ENCODE measurements around the gene ADH5.

DNA sequence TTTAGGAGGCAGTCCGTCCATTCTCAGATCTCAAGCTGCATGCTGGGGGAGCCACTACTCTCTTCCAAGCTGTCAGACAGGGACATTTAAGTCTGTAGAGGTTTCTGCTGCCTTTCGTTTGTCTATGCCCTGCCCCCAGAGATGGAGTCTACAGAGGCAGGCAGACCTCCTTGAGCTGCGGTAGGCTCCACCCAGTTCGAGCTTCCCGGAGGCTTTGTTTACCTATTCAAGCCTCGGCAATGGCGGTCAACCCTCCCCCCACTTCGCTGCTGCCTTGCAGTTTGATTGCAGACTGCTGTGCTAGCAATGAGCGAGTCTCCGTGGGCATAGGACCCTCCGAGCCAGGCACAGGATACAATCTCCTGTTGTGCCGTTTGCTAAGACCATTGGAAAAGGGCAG, 10.7 kb upstream of the ADH5 start:
- TF ChIP-seq, protein P1, sequence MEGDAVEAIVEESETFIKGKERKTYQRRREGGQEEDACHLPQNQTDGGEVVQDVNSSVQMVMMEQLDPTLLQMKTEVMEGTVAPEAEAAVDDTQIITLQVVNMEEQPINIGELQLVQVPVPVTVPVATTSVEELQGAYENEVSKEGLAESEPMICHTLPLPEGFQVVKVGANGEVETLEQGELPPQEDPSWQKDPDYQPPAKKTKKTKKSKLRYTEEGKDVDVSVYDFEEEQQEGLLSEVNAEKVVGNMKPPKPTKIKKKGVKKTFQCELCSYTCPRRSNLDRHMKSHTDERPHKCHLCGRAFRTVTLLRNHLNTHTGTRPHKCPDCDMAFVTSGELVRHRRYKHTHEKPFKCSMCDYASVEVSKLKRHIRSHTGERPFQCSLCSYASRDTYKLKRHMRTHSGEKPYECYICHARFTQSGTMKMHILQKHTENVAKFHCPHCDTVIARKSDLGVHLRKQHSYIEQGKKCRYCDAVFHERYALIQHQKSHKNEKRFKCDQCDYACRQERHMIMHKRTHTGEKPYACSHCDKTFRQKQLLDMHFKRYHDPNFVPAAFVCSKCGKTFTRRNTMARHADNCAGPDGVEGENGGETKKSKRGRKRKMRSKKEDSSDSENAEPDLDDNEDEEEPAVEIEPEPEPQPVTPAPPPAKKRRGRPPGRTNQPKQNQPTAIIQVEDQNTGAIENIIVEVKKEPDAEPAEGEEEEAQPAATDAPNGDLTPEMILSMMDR (IDR thresholded peaks at IDR 0.05), result no peak
- no peak for TF ChIP-seq POLR2A (IDR thresholded peaks at IDR 0.05)
- TF ChIP-seq POLR2AphosphoS5 (IDR thresholded peaks at IDR 0.05; ENCODE audit: insufficient read depth in 1 of 2, low read depth in 1 of 2), result no peak

Measured in vagina (tissue), 2 donors.